ENCODE results near the gene CAST. TPM values are rescaled to one million over a fixed set of nuclear protein-coding genes. Genes with fewer than 3 reads are reported as not detected.

Gene CAST, protein sequence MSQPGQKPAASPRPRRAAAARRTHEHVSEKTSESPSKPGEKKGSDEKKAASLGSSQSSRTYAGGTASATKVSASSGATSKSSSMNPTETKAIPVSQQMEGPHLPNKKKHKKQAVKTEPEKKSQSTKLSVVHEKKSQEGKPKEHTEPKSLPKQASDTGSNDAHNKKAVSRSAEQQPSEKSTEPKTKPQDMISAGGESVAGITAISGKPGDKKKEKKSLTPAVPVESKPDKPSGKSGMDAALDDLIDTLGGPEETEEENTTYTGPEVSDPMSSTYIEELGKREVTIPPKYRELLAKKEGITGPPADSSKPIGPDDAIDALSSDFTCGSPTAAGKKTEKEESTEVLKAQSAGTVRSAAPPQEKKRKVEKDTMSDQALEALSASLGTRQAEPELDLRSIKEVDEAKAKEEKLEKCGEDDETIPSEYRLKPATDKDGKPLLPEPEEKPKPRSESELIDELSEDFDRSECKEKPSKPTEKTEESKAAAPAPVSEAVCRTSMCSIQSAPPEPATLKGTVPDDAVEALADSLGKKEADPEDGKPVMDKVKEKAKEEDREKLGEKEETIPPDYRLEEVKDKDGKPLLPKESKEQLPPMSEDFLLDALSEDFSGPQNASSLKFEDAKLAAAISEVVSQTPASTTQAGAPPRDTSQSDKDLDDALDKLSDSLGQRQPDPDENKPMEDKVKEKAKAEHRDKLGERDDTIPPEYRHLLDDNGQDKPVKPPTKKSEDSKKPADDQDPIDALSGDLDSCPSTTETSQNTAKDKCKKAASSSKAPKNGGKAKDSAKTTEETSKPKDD
- total RNA-seq = 30.2 TPM

DNA sequence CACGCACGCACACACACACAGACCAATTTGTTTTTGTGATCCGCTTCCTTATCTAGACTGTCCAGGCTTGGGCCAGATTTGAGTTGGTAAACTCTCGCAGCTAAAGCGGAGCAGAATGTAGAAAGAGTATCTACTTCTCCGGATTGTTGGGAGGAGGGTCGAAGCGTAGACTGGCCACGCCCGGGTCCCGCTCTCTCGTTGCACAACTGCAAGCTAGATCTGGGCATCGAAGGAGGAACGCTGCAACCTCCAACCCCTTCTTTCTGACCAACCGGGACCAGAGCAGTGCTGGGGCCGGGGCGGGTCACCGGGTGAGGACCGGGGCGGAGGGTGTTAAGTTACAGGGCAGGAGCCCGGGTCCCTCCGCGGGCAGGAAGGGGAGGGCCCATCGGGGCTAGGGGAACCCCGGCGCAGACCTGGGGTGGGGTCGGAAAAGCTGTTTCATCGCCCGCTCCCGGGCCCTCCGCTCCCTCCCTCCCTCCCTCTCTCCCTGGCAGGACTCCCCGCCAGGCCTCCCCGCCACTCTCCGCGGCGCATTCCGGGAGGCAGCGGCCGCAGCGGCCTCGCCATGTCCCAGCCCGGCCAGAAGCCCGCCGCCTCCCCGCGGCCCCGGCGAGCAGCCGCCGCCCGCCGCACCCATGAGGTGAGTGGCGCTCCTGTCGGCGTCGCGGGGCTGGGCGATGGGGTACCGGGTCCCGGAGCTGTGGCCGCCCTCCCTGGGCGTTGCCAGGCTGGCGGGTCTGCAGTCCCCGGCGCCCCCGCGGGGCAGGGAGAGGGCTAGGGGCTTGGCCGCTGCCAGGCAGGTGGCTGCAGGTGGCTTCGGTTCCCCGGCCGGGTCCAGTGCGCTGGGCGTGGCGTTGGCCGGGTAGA is at the start of gene CAST:
Gene CAST (plus strand): TSS at position 522 of the 870 bp plus-strand sequence. CDS start 47 bp downstream, at position 569.

Other genes with a start within 250 kb of the CAST start
- gene PCSK1, start 229.1 kb upstream of the CAST start, total RNA-seq = 19.1 TPM
- 25.8 TPM for gene ERAP1, start 145.6 kb downstream of the CAST start, total RNA-seq
- 12.7 TPM for gene ERAP2, start 214.1 kb downstream of the CAST start, total RNA-seq

Measured in diencephalon (tissue), 1 donor.